NCI-H748 (cell line): ENCODE measurements around the gene TXNDC8.
"Not testable (repeated sequence)": the region's sequence is repeated elsewhere in the genome, so short reads cannot be mapped to it uniquely, and the experiment has no call there.

Experiments used
- DNase-seq: peaks from one replicate; lab custom pipeline; 2025; ENCODE audit not compliant: unreplicated experiment; lab: John Stamatoyannopoulos, UW

Gene TXNDC8

DNA sequence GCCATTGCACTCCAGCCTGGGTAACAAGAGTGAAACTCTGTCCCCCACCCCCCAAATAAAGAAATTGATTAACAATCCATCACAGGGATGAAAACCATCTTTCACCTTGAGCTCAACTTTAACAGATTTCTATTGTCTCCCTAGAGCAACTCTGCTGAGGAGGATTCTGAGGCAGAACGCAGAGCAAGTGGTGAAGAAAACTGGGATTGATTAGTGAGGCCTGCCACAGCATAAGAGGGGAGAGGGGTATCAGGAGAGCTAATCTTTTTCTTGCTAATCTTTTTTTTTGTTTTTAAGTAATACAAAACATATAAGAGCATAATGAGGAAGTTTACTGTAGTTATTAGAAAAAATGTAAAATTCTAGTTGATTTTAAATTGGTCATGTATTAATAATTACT is 8.9 kb downstream of the TXNDC8 start:
- DNase-seq: no peak

DNA sequence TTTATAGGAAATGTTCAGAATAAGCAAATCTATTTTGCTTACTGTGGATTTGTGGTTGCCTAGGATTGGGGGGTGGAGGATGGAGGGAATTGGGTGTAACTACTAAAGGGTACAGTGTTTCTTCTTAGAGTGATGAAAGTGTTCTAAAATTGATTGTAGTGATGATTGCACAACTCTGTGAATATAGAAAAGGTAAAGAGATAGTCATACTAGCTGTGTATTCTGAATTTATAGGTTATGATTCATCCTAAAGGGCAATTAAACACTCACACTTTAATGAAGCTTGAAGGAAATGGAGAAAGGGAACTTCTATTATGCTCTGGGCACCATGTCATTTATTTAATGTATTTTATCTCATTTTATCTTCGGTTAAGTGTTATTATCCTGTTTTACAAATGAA is 9.9 kb downstream of the TXNDC8 start:
- no peak for DNase-seq

DNA sequence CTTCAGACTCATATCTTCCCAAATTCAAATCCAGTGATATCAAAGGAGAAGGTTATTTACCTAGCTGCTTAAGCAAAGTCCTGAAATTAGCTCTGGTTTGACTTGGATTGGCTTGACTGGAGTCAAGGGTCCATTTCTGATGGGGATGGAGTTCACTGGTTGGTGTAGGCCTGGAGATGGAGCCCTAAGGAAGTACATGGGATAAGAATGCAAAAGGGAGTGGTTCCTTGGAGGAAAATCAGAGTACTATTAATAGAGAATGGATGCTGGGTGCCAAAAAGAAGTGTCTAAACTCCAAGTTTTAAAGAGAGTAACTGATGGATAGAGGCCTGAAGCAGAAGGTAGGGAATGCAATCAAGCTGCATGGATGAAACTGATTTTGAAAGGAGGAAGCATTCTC is 13.8 kb downstream of the TXNDC8 start:
- no peak for DNase-seq

DNA sequence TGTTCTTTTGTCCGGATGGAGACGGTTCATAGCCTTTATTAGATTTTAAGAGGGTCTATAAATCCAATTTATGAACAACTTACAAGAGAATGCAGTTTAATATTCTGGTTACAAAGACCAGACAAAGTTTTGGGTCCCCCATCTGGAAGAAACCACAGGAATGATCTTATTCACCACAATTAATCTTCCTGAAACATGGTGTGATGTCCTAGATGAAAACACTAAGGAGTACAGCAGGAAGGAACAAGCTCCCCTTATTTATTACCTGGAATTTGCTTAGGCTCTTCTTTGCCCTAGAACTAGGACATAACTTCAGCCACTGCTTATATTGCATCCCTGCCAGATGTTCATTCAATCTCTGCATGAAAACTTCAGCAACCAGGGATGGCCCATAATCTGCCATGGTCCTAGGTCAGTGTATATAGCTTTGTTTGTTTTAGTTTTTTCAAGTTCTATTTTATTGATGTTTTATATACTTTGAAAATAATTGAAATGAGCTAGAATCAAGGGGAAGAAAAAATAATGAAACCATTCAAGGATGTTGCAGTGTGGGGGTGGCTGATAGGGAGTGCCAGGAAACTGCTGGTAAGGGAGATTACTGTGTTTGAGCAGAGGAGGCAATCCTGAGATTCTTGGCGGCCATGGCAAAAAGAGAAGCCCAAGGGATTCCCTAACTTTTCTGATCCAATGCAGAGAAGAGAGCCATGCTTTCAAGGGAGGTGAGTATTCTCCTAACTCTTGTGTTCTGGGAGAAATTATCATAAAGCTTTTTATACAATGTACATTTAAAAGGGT is 16.8 kb downstream of the TXNDC8 start:
- DNase-seq: no peak

DNA sequence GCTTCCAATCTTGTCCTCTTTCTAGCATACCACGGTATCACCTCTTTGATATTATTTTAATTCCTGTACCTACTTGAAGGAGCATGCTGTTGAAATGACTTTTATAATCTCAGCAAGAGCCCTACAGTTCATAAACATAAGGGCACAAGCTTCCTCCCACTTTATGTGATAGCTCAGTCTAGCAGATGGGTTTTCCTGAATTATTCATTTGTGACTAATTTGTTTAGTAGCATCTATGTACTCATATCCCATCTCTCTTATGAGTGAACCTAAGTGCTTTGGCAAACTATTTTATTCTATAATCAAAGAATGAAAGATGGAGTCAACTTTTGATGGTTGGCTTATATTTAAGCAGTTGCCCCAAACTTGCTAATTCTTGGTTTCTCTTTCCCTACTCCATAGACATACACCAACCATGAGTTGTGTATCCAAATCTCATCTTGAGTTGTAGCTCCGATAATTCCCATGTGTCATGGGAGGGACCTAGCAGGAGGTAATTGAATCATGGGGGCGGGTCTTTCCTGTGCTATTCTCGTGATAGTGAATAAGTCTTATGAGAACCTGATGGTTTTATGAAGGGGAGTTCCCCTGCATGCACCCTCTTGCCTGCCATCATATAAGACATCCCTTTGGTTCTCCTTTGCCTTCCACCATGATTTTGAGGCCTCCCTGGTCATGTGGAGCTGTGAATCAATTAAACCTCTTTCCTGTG is 17.7 kb downstream of the TXNDC8 start:
- no peak for DNase-seq

DNA sequence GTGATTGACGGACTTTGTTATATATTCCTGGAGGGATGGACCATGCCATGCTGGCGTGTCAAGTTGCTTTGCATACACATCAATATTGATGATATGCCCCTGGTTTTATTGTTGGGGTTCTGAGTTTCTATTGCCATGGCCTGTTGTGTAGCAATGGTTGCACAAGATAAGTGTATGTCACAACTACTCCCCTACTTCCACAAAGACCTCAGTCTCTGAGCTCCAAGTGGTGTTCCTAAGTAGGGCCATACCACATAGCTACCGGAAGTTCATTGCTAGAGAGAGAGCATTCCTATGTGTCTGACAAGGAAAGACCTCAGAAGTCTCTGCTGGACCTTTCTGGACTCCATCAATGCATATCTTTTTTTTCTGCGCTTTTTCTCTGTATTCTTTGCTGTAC is 19.8 kb downstream of the TXNDC8 start:
- no peak for DNase-seq

DNA sequence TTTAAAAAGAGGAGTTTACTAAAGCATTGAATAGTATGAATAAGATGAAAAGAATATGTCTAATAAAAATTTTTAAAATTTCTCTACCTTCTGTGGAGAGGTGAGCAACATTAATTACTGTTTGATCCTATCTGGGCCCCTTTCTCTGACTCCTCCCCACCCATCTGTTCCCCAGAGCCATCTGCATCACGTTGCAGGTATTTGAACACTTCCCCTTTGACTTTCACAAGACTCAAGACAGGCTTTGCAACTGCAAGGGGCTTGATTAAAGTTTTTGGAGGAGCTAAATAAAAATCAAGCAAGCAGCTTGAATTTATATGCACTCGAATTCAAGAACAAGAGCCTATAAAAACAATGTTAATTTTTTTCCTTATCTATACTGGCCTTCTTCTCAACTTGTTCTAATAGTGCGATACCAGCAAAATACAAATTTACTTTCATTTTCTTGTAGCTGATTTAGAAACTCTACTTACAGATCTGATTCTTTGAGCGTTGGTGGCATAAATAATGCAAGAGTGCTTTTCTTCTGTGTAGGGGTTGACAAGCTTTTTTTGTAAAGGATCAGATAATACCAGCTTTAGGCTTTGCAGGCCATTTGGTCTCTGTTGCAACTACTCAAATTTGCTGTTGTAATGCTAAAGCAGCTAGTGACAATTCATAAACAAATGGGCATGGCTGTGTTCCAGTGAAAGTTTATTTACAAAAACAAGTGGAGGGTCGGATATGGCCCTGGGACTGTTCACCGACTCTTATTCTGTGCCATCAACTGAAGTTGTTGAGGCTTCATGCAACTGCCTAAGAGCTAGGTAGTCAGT is 21.2 kb downstream of the TXNDC8 start:
- no peak for DNase-seq

DNA sequence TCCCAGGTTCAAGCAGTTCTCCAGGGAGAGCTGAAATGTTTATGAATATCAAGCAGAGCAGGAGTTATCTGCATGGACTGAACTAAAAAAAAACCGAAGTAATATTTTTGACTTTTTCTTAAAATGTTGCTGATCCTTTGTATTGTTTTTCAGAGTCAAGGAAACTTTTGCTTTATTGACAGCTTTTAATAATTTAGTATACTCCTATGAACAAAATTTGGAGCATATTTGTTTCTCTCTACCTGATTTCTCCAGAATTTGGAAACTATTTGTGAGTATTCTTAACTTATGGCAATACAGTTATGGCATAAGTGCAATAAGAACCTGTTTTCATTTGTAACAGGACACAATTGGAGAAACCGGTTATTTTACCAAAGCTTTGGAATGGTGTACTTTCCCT is 25.7 kb downstream of the TXNDC8 start:
- not testable (repeated sequence) for DNase-seq

DNA sequence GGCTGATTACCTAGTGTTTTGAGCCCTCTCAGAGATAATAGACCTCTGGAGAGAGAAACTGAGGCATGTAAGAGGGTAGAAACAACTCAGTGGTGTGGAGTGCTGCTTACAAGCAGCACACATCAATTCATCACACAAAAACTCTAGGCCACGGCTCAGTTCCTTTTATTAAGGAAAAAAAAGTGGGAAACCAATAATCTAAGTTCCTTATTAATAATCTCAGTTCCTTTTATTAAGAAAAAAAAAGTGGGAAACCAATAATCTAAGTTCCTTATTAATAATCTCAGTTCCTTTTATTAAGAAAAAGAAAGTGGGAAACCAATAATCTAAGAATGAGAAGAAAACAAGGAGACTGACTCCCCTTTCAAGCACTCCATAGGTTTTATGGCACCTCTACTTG is 28.0 kb downstream of the TXNDC8 start:
- no peak for DNase-seq

DNA sequence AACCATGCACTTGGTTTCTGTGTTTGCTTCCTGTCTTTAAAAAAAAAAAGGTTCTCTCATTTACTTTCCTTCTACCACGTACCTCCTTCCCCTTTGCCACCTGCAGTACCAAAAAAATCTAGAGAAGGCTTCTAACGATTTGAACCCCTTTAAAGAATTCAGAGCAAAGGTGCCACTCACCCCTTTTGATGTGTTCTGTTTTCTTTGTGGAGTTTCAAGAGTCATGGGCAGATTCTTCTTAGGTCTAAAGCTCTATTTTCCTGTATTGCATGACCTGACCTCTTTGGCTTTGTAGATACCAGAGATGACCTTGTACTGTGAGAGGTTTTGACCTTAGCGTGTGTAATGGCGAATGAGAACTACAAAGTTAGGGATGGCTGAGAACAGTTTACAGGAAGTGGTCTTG is 29.0 kb downstream of the TXNDC8 start:
- no peak for DNase-seq

DNA sequence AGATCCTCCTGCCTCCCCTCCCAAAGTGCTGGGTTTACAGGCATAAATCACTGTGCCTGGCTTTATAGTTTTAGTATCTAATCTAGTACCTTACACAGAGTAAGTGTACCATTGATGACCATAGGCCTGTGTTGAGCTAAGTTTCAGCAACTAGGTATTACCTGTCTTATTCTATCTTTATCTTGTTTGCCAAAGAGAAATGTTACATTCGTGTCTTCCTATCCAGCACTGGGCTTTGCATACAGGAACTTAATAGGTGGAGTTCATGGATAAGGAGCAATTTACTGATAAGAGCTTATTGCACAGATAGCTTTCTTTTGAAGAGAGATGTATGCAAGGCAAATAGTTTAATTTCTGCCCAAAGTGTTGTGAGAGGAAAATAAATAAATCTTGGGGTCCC is 30.5 kb downstream of the TXNDC8 start:
- no peak for DNase-seq

DNA sequence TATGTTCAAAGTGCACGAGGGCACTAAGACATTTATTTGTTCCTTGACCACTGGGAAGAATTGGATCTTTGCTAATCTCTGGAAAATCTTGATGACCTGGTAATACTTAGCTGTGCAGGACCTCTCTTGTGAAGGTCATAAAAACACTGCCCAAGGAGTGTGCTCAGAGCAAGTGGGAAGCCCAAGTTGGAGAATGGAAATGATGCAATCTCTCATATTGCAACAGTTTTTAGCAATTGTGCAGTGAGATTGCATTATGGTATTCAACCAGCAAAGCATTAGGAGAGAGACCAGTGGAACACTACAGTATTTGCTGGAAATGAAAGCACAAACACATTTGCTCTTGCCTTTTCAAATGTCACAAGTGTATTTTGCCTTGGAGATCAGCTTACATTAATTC is 34.5 kb downstream of the TXNDC8 start:
- DNase-seq: no peak

DNA sequence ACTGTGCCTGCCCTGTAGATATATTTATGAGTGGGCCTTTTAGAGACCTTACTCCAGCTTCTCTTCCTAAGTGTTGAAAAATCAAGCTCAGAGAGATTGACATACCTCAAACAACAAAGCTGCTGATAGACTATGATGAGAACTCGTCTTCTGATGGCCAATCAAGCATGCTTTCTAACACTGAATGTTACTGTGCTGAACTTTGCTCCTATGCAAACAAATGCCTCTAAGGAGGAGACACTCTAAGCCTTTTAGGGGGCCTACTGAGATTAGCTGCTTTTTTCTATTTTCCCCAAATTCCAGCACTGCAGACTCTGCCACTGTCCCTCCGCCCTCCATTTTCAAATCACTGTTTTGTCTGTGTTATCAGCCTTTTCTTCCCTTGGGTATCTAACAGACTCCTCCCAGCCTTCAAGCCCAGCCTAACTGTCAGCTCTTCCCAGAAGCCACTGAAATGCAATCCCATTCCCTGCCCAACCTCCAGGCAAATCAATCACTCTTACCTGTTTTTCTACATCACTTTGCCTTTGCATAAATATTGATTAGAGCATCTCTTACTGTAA is 39.5 kb downstream of the TXNDC8 start:
- no peak for DNase-seq

DNA sequence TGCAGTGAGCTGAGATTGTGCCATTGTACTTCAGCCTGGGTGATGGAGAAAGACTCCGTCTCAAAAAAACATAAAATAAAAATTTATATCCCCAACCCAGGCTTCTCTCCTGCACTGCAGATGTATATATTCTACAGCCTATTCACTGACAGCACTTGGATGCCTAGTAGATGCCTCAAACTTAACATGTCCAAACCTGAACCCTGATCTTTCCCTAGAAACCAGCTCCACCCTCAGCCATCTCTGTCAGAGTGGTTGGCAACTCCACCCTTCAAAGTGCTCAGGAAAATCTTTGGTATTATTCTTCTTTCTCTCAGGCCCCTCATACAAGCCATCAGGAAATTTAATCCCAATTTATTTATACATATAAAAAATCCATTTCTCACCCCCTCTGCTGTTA is 44.4 kb downstream of the TXNDC8 start:
- no peak for DNase-seq

DNA sequence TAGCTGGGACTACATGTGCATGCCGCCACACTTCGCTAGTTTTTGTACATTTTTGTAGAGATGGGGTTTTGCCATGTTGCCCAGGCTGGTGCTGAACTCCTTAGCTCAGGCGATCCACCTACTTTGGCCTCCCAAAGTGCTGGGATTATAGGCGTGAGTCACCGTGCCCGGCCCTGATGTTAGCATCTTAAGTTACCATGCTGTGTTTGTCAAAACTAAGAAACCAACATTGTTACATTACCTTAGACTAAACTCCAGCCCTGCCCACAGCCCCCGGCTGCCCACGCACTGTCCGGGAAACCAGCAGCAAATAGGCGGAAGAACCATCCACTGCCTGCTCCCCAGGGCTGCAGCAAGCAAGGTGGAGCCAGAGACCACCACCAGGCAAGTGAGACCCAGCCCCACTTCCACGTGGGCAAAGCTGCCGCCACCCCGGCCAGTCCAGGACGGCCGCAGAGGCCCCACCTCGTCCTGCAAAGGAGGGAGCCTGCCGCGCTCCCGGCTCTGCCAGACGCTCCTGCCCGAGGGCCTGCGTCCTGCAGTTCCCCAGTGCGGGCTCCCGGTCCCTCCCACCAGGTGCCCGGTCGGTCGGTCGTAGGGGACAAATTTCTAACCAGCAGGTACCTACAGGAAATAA is 45.6 kb downstream of the TXNDC8 start:
- no peak for DNase-seq

DNA sequence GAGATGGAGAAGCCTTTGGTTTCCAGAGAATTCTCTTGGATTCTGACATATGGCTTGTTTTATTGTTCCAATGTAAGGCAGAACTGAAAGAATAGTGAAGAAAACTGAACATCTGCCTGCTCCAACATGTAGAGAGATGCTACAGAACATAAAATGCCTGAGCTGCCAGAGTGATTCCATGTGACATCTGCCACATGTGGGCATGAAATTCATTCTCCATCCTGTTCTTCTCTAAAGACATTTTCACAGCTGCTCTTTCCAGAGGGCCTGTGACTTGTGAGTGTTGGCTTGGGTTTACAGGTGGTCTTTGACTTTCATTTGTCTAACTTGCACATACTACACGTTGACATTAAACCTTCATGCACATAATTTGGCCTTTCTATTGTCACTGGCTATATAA is 47.7 kb downstream of the TXNDC8 start:
- no peak for DNase-seq

DNA sequence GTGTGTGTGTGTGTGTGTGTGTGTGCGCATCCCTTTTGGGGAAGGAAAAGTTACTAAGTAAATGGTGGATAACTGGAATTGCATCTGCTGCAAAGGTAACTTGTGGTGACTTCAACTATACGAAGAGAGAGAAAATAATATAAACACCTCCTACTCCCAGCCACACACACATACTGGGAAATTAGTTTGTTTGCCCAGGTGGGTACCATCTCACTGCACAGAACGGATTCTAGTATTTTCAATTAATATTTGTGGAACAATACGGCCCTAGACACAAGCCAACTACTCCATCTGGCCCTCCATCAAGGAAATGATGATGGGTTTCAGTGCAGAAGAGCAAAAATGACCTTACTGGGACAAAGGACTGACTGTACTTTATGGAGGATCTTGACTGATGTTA is 49.2 kb downstream of the TXNDC8 start:
- no peak for DNase-seq

DNA sequence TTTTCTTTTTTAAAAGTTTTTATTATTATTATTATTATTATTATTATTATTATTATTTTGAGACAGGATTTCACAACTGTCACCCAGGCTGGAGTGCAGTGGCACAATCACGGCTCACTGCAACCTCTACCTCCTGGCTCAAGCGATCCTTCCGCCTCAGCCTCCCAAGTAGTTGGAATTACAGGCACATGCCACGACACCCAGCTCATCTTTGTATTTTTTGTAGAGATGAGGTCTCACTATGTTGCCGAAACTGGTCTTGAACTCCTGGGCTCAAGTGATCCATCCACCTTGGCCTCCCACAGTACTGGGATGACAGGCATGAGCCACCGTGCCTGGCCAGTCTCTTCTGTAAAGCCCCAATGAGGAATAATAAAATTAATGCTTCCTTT is 50.4 kb downstream of the TXNDC8 start:
- no peak for DNase-seq

DNA sequence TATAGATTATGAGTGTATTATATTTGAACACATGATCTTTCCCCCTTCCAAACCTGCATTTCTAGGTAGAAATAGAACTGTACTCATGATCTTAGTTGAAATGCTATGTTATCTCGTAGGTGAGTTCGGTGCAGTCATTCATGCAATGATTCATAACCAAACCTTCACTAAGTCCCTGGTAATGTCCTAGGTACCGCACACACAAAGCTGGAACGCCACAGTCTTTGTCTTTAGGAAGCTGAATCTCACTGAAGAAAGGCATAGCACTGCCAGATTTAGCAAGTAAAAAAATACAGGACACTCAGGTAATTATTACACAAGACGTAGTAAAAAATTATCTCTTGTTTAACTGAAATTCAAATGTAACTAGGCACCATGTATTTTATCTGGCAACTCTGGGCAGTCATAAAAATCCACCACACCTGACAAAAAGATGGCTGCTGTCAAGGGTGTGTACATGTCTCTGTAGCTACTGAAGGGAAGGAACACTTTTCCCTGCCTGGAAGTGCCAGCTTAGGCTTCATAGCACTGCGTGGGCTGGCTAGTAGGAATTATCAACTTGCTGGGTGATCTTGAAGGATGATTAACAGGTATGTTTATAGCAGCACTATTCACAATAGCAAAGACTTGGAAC is 53.3 kb downstream of the TXNDC8 start:
- DNase-seq: no peak

DNA sequence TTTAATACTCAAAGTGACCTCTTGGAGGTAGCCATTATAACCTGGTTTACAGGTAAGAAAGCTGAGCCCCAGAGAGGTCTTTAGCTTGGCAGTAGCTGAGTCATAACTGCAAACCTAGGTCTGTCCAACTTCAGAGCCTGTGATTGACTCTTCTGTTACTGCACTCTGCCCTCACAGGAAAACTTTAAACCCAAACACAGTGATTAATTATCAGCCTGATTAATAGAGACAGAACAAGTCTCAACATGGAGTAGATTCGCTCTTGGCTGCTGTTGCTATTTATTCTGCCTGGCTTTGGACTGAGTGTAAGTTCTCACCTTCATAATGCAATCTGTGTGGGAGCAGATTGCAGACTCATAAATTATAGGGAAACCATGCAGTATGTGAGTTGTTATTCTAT is 53.9 kb downstream of the TXNDC8 start:
- DNase-seq: no peak

DNA sequence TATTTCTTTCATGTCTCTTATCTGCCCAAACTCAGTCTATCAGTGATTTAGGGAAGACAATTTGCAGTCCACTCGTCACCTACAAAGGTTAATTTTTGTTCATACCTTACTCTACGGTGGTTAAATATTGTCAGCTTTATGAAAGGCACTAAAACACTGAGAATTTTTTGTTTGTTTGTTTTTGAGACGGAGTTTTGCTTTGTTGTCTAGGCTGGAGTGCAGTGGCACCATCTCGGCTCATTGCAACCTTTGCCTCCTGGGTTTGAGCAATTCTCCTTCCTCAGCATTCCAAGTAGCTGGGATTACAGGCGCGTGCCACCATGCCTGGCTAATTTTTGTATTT is 55.0 kb downstream of the TXNDC8 start:
- DNase-seq: no peak
